ENCODE measurements around the gene MELTF. TPM values are rescaled to one million over a fixed set of nuclear protein-coding genes. Genes with fewer than 3 reads are reported as not detected.

MELTF gene
- total RNA-seq, 4 donors from 2014 or later: 2.7 to 13.8 (median 4.3) TPM

- Histone ChIP-seq H3K27me3 (no peaks in the 10 kb centered on the region), H3K36me3 (no peaks in the 10 kb centered on the region), H3K4me1 (no peaks in the 10 kb centered on the region), H3K4me3 (replicated peaks in 1 of 3) (no peak overlapping the region), H3K9me3 (no peaks in the 10 kb centered on the region), H3K27ac (no peak overlapping the region)
- DNase-seq: no peak
- TF ChIP-seq POLR2A (IDR thresholded peaks at IDR 0.05): no peak
- TF ChIP-seq CTCF (IDR thresholded peaks at IDR 0.05): no peak
- intact Hi-C loops (cut with DNase I): no loop called here
- 76 to 78% methylated on average over 1 of the region's 1 CpG for WGBS, 2 donors
Observed at GRCh38 chr3:196983186-196983585, 46.4 kb downstream of the MELTF start.

GRCh38 chr3:196981657-196982056 is 48.0 kb downstream of the MELTF start:
- Histone ChIP-seq H3K27me3 (no peaks in the 10 kb centered on the region), H3K36me3 (no peaks in the 10 kb centered on the region), H3K27ac (no peak overlapping the region), H3K4me1 (no peaks in the 10 kb centered on the region), H3K4me3 (replicated peaks in 1 of 3) (no peak overlapping the region), H3K9me3 (no peaks in the 10 kb centered on the region)
- TF ChIP-seq CTCF (IDR thresholded peaks at IDR 0.05) (no peak), POLR2A (IDR thresholded peaks at IDR 0.05) (no peak)
- intact Hi-C loops (cut with DNase I): no loop called here
- 93 to 95% methylated on average over 13 of the region's 13 CpGs for WGBS, 2 donors
- DNase-seq: no peak

- no peaks in the 10 kb centered on the region for H3K4me1 ChIP-seq
- DNase-seq: no peak
- H3K27me3 ChIP-seq: no peaks in the 10 kb centered on the region
- intact Hi-C loops (cut with DNase I): loop anchor here (2.0 kb wide), 1 partner anchor 49 kb away; the partner anchor contains the start of gene MELTF
- H3K27ac ChIP-seq: no peak overlapping the region
- no peak overlapping the region for H3K4me3 ChIP-seq (replicated peaks in 1 of 3)
- TF ChIP-seq POLR2A (IDR thresholded peaks at IDR 0.05): no peak
- no peak for TF ChIP-seq CTCF (IDR thresholded peaks at IDR 0.05)
- H3K9me3 ChIP-seq: no peaks in the 10 kb centered on the region
- WGBS, 2 donors: 85 to 88% methylated on average over 10 of the region's 10 CpGs
- H3K36me3 ChIP-seq: no peaks in the 10 kb centered on the region
Observed at GRCh38 chr3:196979545-196979944, 50.1 kb downstream of the MELTF start.

- intact Hi-C loops (cut with DNase I): no loop called here
- WGBS, 2 donors: 88 to 91% methylated on average over 9 to 10 of the region's 11 CpGs
- DNase-seq: no peak
Observed at GRCh38 chr3:196976941-196977340, 52.7 kb downstream of the MELTF start.

DNA sequence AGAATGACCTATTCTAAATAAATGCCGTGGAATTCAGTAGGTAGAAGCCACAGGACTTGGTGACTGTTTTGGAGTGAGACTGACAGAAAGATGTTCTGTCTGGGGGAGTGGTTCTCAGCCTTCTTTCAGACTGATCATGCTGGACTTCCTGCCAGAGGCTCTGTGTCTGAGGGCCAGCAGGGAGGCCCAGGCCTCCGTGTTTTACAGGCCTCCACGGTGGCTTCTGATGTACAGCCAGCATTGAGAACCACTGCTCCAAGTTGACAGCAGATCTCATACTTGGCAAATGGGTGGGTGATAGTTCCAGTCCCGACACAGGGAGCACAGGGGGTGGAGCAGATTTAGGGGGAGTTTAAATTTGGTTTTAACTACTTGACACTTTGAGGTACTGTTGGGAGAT is 54.3 kb downstream of the MELTF start:
- TF ChIP-seq CTCF (IDR thresholded peaks at IDR 0.05): no peak
- no peak for TF ChIP-seq POLR2A (IDR thresholded peaks at IDR 0.05)
- no peaks in the 10 kb centered on the region for H3K9me3 ChIP-seq
- H3K27ac ChIP-seq: no peak overlapping the region
- DNase-seq: no peak
- H3K36me3 ChIP-seq: no peaks in the 10 kb centered on the region
- H3K4me3 ChIP-seq (replicated peaks in 1 of 3): no peak overlapping the region
- peaks cover 0 to under 1% of the 10 kb centered on the region in 2 donors for H3K4me1 ChIP-seq
- H3K27me3 ChIP-seq: no peaks in the 10 kb centered on the region
- WGBS, 2 donors: 76 to 93% methylated on average over 4 of the region's 4 CpGs
- intact Hi-C loops (cut with DNase I): no loop called here

More at GRCh38 chr3:196976941-196977340, 52.7 kb downstream of the MELTF start:
- Histone ChIP-seq H3K4me3 (replicated peaks in 1 of 3) (no peak overlapping the region), H3K36me3 (no peaks in the 10 kb centered on the region), H3K27me3 (no peaks in the 10 kb centered on the region), H3K9me3 (no peaks in the 10 kb centered on the region), H3K27ac (no peak overlapping the region), H3K4me1 (no peaks in the 10 kb centered on the region)
- no peak for TF ChIP-seq CTCF (IDR thresholded peaks at IDR 0.05)
- TF ChIP-seq POLR2A (IDR thresholded peaks at IDR 0.05): no peak
